ENCODE results near the gene LRRC56. TPM values are rescaled to one million over a fixed set of nuclear protein-coding genes. Genes with fewer than 3 reads are reported as not detected.

The LRRC56 gene
- total and polyA plus RNA-seq, 2 of the 13 experiments (the other 11 are each of a cell fraction or from before 2014, with no cell fraction given): 0.11 to 0.29 TPM

GRCh38 chr11:569158-569885 lies 32.0 kb downstream of the LRRC56 start (continued):
- TF ChIP-seq ZNF318 (CRISPR knock-in tag; IDR thresholded peaks at IDR 0.05) (no peak), ZNF674 (CRISPR knock-in tag; IDR thresholded peaks at IDR 0.05; ENCODE audit: low read depth) (no peak), NCOA1 (CRISPR knock-in tag; IDR thresholded peaks at IDR 0.05) (no peak), POGZ (CRISPR knock-in tag; IDR thresholded peaks at IDR 0.05) (no peak), FOSL2 (CRISPR knock-in tag; IDR thresholded peaks at IDR 0.05) (no peak), ISX (CRISPR knock-in tag; conservative IDR thresholded peaks at IDR 0.05) (no peak), TFDP2 (CRISPR knock-in tag; IDR thresholded peaks at IDR 0.05) (peak; percentile 24; the same call in 1 of the 2 replicates), ZNF264 (CRISPR knock-in tag; IDR thresholded peaks at IDR 0.05) (no peak), SKI (IDR thresholded peaks at IDR 0.05; ENCODE audit: partially characterized antibody) (no peak), TEAD3 (CRISPR knock-in tag; optimal IDR thresholded peaks at IDR 0.05; ENCODE audit: borderline replicate concordance) (no peak), IRF9 (CRISPR knock-in tag; IDR thresholded peaks at IDR 0.05; ENCODE audit: borderline replicate concordance) (0 out of 2 replicates have a peak, but pooled peaks have one; percentile 20), ZZZ3 (CRISPR knock-in tag; IDR thresholded peaks at IDR 0.05; ENCODE audit: borderline replicate concordance) (no peak), SOX5 (CRISPR knock-in tag; IDR thresholded peaks at IDR 0.05; ENCODE audit: borderline replicate concordance) (no peak), ZXDC (CRISPR knock-in tag; IDR thresholded peaks at IDR 0.05) (no peak), FOXK2 (IDR thresholded peaks at IDR 0.05) (no peak)
- TF ChIP-seq, protein P1, sequence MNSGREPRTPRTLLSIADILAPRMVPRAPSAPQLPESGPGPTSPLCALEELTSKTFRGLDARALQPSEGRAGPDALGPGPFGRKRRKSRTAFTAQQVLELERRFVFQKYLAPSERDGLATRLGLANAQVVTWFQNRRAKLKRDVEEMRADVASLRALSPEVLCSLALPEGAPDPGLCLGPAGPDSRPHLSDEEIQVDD (CRISPR knock-in tag; IDR thresholded peaks at IDR 0.05; ENCODE audit: borderline replicate concordance): no peak
